Activated CD4-positive, alpha-beta T cell treated with anti-CD3 and anti-CD28 coated beads, Interleukin-10, Interleukin-2, amounts not matched to agents 100 ng/mL and 50 ng/mL, durations not matched to agents 16 hours and 8 hours (primary cell): ENCODE results near the gene B4GALT2.

Source experiments
- DNase-seq: peaks from one replicate; pipeline ENCODE4 v3.0.0-alpha.2; 2020

Gene B4GALT2

DNA sequence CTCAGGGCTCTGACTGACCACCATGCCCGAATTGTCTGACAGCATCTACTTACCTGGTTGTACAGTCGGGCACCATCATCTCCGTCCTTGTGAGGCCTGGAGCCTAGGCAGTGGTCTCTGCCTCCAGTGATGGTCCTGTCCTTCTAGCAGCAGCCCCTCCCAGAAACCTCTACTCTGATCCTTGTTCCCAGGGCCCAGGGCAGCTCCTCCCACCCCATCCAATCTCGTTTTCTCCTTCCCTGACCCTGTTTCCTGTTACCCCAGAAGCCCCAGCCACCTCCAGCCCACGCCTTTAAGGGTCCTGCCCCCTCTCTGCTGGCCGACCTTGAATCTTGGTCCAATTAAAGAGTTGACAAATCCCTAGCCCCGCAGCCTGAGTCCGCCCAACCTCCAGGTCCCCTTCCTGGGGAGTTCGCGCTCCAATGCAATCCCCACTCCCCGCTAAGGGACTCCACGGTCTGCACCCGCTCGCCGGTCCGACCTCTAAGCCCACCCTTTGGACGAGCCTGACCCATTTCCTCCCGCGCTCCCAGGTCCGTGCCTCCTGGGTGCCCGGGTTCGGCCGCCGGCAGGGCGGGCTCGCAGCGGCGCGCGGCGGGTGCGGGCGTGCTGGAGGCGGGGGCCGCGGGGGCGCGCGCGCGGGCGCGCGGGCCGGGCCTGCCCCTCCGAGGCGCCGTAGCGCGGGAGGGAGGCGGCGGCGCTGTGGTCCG lies at the start of gene B4GALT2:
Gene B4GALT2 (plus strand): TSS at position 660 of the 710 bp plus-strand sequence. CDS start 1,951 bp downstream, outside the sequence.
- DNase-seq, result peak; percentile 69

DNA sequence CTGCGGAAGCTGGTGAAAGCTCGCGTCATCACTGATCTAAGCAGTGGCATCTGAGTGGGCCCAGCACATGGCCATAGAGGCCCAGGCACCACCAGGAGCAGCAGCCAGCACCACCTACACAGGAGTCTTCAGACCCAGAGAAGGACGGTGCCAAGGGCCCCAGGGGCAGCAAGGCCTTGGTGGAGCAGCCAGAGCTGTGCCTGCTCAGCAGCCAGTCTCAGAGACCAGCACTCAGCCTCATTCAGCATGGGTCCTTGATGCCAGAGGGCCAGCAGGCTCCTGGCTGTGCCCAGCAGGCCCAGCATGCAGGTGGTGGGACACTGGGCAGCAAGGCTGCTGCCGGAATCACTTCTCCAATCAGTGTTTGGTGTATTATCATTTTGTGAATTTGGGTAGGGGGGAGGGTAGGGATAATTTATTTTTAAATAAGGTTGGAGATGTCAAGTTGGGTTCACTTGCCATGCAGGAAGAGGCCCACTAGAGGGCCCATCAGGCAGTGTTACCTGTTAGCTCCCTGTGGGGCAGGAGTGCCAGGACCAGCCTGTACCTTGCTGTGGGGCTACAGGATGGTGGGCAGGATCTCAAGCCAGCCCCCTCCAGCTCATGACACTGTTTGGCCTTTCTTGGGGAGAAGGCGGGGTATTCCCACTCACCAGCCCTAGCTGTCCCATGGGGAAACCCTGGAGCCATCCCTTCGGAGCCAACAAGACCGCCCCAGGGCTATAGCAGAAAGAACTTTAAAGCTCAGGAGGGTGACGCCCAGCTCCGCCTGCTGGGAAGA lies 48.7 kb upstream of the B4GALT2 start:
- peak; percentile 30 for DNase-seq

DNA sequence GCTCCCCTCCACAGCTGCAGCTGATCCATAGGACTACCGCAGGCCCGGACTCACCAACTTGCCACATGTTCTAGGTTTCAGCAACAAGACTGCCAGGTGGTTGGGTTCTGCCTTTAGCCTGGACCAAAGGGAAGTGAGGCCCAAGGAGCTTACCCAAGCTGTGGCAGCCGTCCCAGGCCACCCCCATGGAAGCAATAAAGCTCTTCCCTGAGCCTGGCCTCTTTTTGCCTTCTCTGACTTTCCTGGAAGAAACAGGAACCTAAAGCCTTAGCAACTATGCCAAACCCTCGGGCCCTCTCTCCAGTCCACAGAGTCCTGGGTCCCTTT lies 48.1 kb upstream of the B4GALT2 start:
- no peak for DNase-seq

GRCh38 chr1:43931711-43932660 lies 47.0 kb upstream of the B4GALT2 start:
- no peak for DNase-seq

- no peak for DNase-seq
These were observed 46.1 kb upstream of the B4GALT2 start for GRCh38 chr1:43932786-43933385.

DNA sequence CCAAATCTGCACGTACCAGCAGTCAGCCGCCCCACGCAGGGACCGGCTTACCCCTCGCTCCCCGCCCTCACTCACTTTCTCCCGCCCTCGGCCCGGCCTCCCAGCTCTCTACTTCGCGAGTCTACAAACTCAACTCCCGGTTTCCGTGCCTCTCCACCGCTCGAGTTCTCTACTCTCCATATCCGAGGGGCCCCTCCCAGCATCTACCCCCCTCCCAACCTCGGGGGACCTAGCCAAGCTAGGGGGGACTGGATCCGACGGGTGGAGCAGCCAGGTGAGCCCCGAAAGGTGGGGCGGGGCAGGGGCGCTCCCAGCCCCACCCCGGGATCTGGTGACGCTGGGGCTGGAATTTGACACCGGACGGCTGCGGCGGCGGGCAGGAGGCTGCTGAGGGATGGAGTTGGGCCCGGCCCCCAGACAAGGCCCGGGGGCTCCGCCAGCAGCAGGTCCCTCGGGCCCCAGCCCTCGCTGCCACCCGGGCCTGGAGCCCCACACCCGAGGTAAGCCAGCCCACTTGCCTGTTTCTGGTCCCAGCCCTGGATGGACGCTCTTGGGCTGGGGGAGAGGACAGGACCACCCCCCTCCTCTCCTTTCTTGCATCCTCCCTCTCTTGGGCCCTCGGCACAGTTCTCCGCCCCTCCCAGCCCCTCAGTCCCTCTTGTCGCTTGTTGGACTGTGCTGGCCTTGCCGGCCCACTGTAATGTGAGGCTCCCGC lies 45.5 kb upstream of the B4GALT2 start, which contains the start of gene ARTN:
Gene ARTN (plus strand): TSS at position 416 of the 715 bp plus-strand sequence. CDS start 1,856 bp downstream, outside the sequence.
- DNase-seq, result no peak

DNA sequence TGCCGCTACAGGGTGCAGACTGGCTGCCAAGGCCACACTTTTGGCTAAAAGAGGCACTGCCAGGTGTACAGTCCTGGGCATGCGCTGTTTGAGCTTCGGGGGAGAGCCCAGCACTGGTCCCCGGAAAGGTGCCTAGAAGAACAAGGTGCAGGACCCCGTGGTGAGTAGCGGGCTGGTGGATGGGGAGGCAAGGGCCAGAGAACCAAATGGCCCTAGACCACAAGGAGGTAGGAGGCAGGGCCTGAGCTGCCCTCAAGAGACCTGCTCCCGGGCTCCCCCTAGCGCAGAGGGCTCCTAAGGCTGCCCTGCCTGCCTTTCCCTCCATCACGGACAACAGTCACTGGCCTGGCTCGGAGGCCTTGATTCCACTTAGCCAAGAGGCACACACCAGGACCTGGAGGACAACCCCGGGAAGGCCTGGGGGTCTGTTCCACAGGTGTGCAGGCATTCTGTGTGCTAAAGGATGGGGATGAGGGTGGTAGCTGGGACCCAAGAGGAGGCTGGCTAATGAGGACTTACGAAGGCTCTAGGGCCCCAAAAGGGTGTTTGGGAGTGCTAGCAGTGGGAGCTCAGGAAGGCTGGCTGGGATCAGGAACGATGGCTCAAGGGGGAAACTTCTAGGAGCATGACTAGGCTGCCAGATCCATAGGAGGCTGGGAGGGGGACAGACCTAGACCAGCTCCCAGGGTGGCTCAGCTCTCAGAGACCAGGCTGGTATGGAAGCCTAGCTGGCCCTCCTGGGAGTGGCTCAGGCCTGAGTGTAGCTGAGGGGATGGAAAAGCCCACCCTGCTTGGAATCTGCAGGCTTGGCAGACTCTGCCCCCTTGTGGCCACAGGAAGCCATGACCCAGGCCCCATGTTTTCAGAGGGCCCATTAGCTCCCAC lies 44.7 kb upstream of the B4GALT2 start:
- peak; percentile 70 for DNase-seq

GRCh38 chr1:43934986-43935324 lies 44.1 kb upstream of the B4GALT2 start:
- no peak for DNase-seq

GRCh38 chr1:43935711-43936427 lies 43.1 kb upstream of the B4GALT2 start:
- DNase-seq, result no peak

- peak; percentile 22 for DNase-seq
These were observed 42.4 kb upstream of the B4GALT2 start for GRCh38 chr1:43936431-43937151.

- no peak for DNase-seq
These were observed 41.7 kb upstream of the B4GALT2 start for GRCh38 chr1:43937179-43937865.

- DNase-seq, result no peak
These were observed 40.6 kb upstream of the B4GALT2 start for GRCh38 chr1:43938383-43938782.

- no peak for DNase-seq
These were observed 40.0 kb upstream of the B4GALT2 start for GRCh38 chr1:43938892-43939587.

DNA sequence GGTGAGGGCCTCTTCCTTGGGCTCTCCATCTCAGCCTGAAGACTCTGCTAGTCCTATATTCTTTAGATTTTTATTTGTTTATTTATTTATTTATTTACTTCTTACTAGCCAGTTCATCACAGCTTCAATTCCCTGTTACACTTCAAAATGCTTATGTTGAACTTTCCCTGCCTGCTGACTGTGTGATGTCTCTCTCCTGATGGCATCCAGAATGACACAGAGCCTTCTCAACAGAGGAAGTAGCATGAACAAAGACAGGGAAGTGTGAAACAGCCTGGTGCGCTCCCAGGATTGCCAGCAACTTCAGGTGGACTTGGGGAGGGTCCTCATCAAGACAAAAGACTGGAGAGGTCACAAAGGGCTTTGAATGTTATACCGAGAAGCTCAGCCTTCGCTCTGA lies 36.6 kb upstream of the B4GALT2 start:
- DNase-seq, result no peak

GRCh38 chr1:43944860-43945259 lies 34.1 kb upstream of the B4GALT2 start:
- no peak for DNase-seq

GRCh38 chr1:43945674-43946235 lies 33.3 kb upstream of the B4GALT2 start:
- DNase-seq, result no peak

- DNase-seq, result peak; percentile 98
These were observed 32.6 kb upstream of the B4GALT2 start, which contains the start of gene IPO13 for GRCh38 chr1:43946236-43947060. IPO13 (plus strand) TSS chr1:43946950; CDS start chr1:43947601, 651 bp downstream.
